ENCODE results near the gene PLIN5.

GRCh38 chr19:4499855-4500254, 35.2 kb downstream of the PLIN5 start:
- TF ChIP-seq CTCF (IDR thresholded peaks at IDR 0.05 in 2 of 3, conservative IDR thresholded peaks at IDR 0.05 in 1 of 3; ENCODE audit: borderline replicate concordance in 1 of 3, insufficient read depth in 1 of 3, low read depth in 2 of 3, low read length in 2 of 3) (no peak), TCF7L2 (IDR thresholded peaks at IDR 0.05; ENCODE audit: borderline replicate concordance, extremely low read depth, insufficient read depth, insufficient read length) (no peak), POLR2AphosphoS5 (IDR thresholded peaks at IDR 0.05; ENCODE audit: low read depth, low read length) (no peak), EZH2 (IDR thresholded peaks at IDR 0.05) (no peak), POLR2A (IDR thresholded peaks at IDR 0.05; ENCODE audit: borderline replicate concordance, extremely low read depth, insufficient read depth, insufficient read length) (no peak)

Measured in HCT116 (cell line).